K562 (cell line): Measurements from ENCODE around the gene PIP4K2C. TPM values are rescaled to one million over a fixed set of nuclear protein-coding genes. Genes with fewer than 3 reads are reported as not detected.

Experiments used
- ATAC-seq: fragments of 200-7000 bp; cut with Tn5 transposase; 3 replicates; pipeline ENCODE4 v1.9.1; 2020; ENCODE audit warnings: moderate library complexity
- BruUV-seq: library from RNA; stranded (reverse); fragments of 400-500 nt; replicated peaks from 2 replicates; lab custom pipeline; 2021; lab: Mats Ljungman, UMichigan
- CTCF ChIA-PET: fragments of 300-600 bp; formaldehyde crosslinking; extraction: SDS; loops from one replicate; lab custom pipeline; 2021; ENCODE audit warnings: low intra/inter-chr PET ratio; lab: Yijun Ruan, JAX
- POLR2A ChIA-PET: fragments of 300-600, 350-650 bp; sonication (Branson Sonifier 250); formaldehyde crosslinking; extraction: SDS; loops from one replicate; lab custom pipeline; 2021; ENCODE audit warnings: antibody characterized with exemption, inconsistent platforms; lab: Yijun Ruan, JAX
- DNase-seq, 4 experiments: peaks; one replicate each; pipeline versions ENCODE4 v3.0.0 to v3.0.0-alpha.2; 2011 to 2018; ENCODE audit warnings: low spot score in 3 of 4, mixed read lengths in 3 of 4; ENCODE audit errors: extremely low read depth in 1 of 4
- FAIRE-seq: peaks from 2 replicates; lab custom pipeline; 2011; peaks lifted over from hg19 to GRCh38; lab: Jason Lieb, UNC
- H2AFZ ChIP-seq: 2 replicates; pipeline ENCODE4 v1.6.0; 2011; ENCODE audit warnings: low read depth, low read length, control low read depth, inconsistent platforms
- H3K27ac ChIP-seq: fragments of 200-600 bp; 3 replicates; pipeline ENCODE4 v1.8.0; 2011; ENCODE audit warnings: low read depth, mild to moderate bottlenecking, control low read depth, inconsistent platforms, low read length, moderate library complexity, mixed read lengths; ENCODE audit errors: extremely low read depth
- H3K27me3 ChIP-seq, 2 experiments: fragments of 300-600 bp in 1 of 2; 2 replicates in 1 of 2; 3 replicates in 1 of 2; pipeline versions ENCODE4 v1.6.0 to v1.8.0; 2011; ENCODE audit warnings: inconsistent platforms in 2 of 2, low read length in 2 of 2, mild to moderate bottlenecking in 1 of 2, mixed read lengths in 1 of 2, moderate library complexity in 1 of 2; ENCODE audit not compliant: control insufficient read depth in 2 of 2, insufficient read depth in 2 of 2
- H3K36me3 ChIP-seq: fragments of 300-600 bp; 3 replicates; pipeline ENCODE4 v1.8.0; 2011; ENCODE audit warnings: mild to moderate bottlenecking, low read length, inconsistent platforms; ENCODE audit not compliant: control insufficient read depth, insufficient read depth
- H3K4me1 ChIP-seq, 2 experiments: fragments of 200-600 bp in 1 of 2; replicated peaks in 1 of 2; 2 replicates in 1 of 2; 3 replicates in 1 of 2; pipeline versions ENCODE4 v1.5.1 to v1.8.0; 2011; ENCODE audit warnings: inconsistent platforms in 2 of 2, low read length in 2 of 2, mild to moderate bottlenecking in 1 of 2, mixed read lengths in 1 of 2, moderate library complexity in 1 of 2; ENCODE audit not compliant: control insufficient read depth in 2 of 2, insufficient read depth in 2 of 2
- H3K4me2 ChIP-seq: 2 replicates; pipeline ENCODE4 v1.6.1; 2011; ENCODE audit warnings: low read length, control low read depth, inconsistent platforms, mixed read lengths; ENCODE audit not compliant: insufficient read depth
- H3K4me3 ChIP-seq: fragments of 200-600 bp; sonication (generic), shearing (Covaris generic); 2 replicates; pipeline ENCODE4 v1.5.1; 2016; ENCODE audit warnings: control low read depth, inconsistent platforms
- H3K79me2 ChIP-seq: fragments of 200-600 bp; 3 replicates; pipeline ENCODE4 v1.8.0; 2011; ENCODE audit warnings: low read length, inconsistent platforms; ENCODE audit not compliant: control insufficient read depth, insufficient read depth
- H3K9ac ChIP-seq, 2 experiments: 2 replicates each; pipeline versions ENCODE4 v1.6.0 to v1.6.1; 2011; ENCODE audit warnings: low read depth in 2 of 2, low read length in 2 of 2, control low read depth in 1 of 2, inconsistent platforms in 1 of 2, mild to moderate bottlenecking in 1 of 2, mixed read lengths in 1 of 2; ENCODE audit not compliant: insufficient read depth in 1 of 2
- H3K9me1 ChIP-seq: one replicate; pipeline ENCODE4 v1.6.0; 2011; ENCODE audit warnings: inconsistent platforms, mild to moderate bottlenecking, low read length, moderate library complexity; ENCODE audit not compliant: control insufficient read depth, insufficient read depth
- H3K9me3 ChIP-seq: replicated peaks from 2 replicates; pipeline ENCODE4 v1.5.1; 2011; ENCODE audit warnings: low read depth, low read length, inconsistent platforms; ENCODE audit not compliant: control insufficient read depth, insufficient read depth
- H4K20me1 ChIP-seq: replicated peaks from 2 replicates; pipeline ENCODE4 v1.6.1; 2011; ENCODE audit warnings: low read length, inconsistent platforms, mixed read lengths; ENCODE audit not compliant: control insufficient read depth, insufficient read depth
- ATF1 ChIP-seq, 2 experiments: fragments of 450-650 bp in 1 of 2; IDR thresholded peaks; 2 replicates each; pipeline ENCODE4 v1.6.1; 2016; ENCODE audit warnings: missing compliant biosample characterization in 1 of 2, missing genetic modification characterization in 1 of 2
- C11orf30 ChIP-seq: fragments of 450-650 bp; IDR thresholded peaks from 2 replicates; pipeline ENCODE4 v1.6.1; 2016; ENCODE audit warnings: low read depth, mild to moderate bottlenecking
- CBFB ChIP-seq: sonication (generic); formaldehyde crosslinking; IDR thresholded peaks from 2 replicates; pipeline ENCODE4 v1.4.0; 2020; ENCODE audit warnings: mild to moderate bottlenecking, missing genetic modification reagents
- DPF2 ChIP-seq: fragments of 450-650 bp; IDR thresholded peaks from 2 replicates; pipeline ENCODE4 v1.6.1; 2016
- ESRRB ChIP-seq: fragments of 250-450 bp; sonication (Bioruptor Pico); IDR thresholded peaks from 2 replicates; pipeline ENCODE4 v1.5.0; 2020; ENCODE audit warnings: mild to moderate bottlenecking, moderate library complexity, borderline replicate concordance
- FOXM1 ChIP-seq, 2 experiments: fragments of 450-650 bp in 1 of 2; sonication (generic) in 1 of 2; formaldehyde crosslinking in 1 of 2; IDR thresholded peaks; 2 replicates each; pipeline versions ENCODE4 v1.6.1 to v1.9.0; 2017 to 2022; ENCODE audit warnings: low read depth in 2 of 2, mild to moderate bottlenecking in 2 of 2, missing genetic modification reagents in 1 of 2, moderate library complexity in 1 of 2
- HDAC8 ChIP-seq: fragments of 450-650 bp; IDR thresholded peaks from 2 replicates; pipeline ENCODE4 v1.6.1; 2016; ENCODE audit warnings: mild to moderate bottlenecking, missing genetic modification characterization, moderate library complexity, missing compliant biosample characterization
- KDM4B ChIP-seq, 2 experiments: fragments of 450-650 bp in 1 of 2; sonication (generic) in 1 of 2; IDR thresholded peaks; 2 replicates each; pipeline ENCODE4 v1.6.1; 2016 to 2017; ENCODE audit warnings: borderline replicate concordance in 2 of 2, antibody characterized with exemption in 1 of 2, low read depth in 1 of 2, mild to moderate bottlenecking in 1 of 2
- KLF16 ChIP-seq: IDR thresholded peaks from 2 replicates; pipeline ENCODE4 v1.6.1; 2016; ENCODE audit warnings: antibody characterized with exemption
- MCM5 ChIP-seq: fragments of 450-650 bp; IDR thresholded peaks from 2 replicates; pipeline ENCODE4 v1.6.1; 2016; ENCODE audit warnings: low read depth
- MEIS2 ChIP-seq: fragments of 450-650 bp; IDR thresholded peaks from 2 replicates; pipeline ENCODE4 v1.6.1; 2014; ENCODE audit warnings: mild to moderate bottlenecking; ENCODE audit not compliant: partially characterized antibody
- MTA2 ChIP-seq: fragments of 450-650 bp; IDR thresholded peaks from 2 replicates; pipeline ENCODE4 v1.6.1; 2016; ENCODE audit warnings: low read depth
- PHF8 ChIP-seq: fragments of 200-600 bp; sonication (generic); IDR thresholded peaks from 2 replicates; pipeline ENCODE4 v1.6.1; 2012; ENCODE audit warnings: mixed run types, mild to moderate bottlenecking, inconsistent platforms, low read length, moderate library complexity, borderline replicate concordance
- POLR2A ChIP-seq: fragments of 450-650 bp; conservative IDR thresholded peaks from 2 replicates; pipeline ENCODE4 v1.6.1; 2016
- POLR2B ChIP-seq: fragments of 450-650 bp; IDR thresholded peaks from 2 replicates; pipeline ENCODE4 v1.6.1; 2018; ENCODE audit warnings: low read depth; ENCODE audit not compliant: partially characterized antibody
- POLR3A ChIP-seq: IDR thresholded peaks from 2 replicates; pipeline ENCODE4 v1.6.1; 2011; ENCODE audit warnings: borderline replicate concordance, mild to moderate bottlenecking, moderate library complexity; ENCODE audit not compliant: insufficient read length, insufficient read depth; ENCODE audit errors: extremely low read depth
- SMAD3 ChIP-seq: fragments of 450-650 bp; formaldehyde crosslinking; conservative IDR thresholded peaks from 2 replicates; pipeline ENCODE4 v1.4.0; 2020; ENCODE audit warnings: mild to moderate bottlenecking
- SMARCE1 ChIP-seq: fragments of 450-650 bp; IDR thresholded peaks from 2 replicates; pipeline ENCODE4 v1.7.1; 2016; ENCODE audit warnings: mild to moderate bottlenecking
- SP1 ChIP-seq: sonication (generic); formaldehyde crosslinking; IDR thresholded peaks from 2 replicates; pipeline ENCODE4 v1.8.1; 2022; ENCODE audit warnings: mild to moderate bottlenecking, missing genetic modification reagents
- ZNF561 ChIP-seq: fragments of 450-650 bp; formaldehyde crosslinking; conservative IDR thresholded peaks from 2 replicates; pipeline ENCODE4 v1.4.0; 2020; ENCODE audit warnings: mild to moderate bottlenecking, moderate library complexity
- ZNF778 ChIP-seq: fragments of 450-650 bp; formaldehyde crosslinking; IDR thresholded peaks from 2 replicates; pipeline ENCODE4 v1.4.0; 2020; ENCODE audit warnings: mild to moderate bottlenecking, moderate library complexity
- WGBS: fragments of 100-300 bp; shearing (Covaris generic); methylation state at CpG from one replicate; pipeline ENCODE4 v1.1.6; 2016; ENCODE audit warnings: low coverage, mixed read lengths; ENCODE audit not compliant: insufficient coverage; ENCODE audit errors: missing lambda C conversion rate; 5-methylcytosine and 5-hydroxymethylcytosine counted together
- in situ Hi-C: fragments of 300-500 bp; cut with MboI; formaldehyde crosslinking; loops from 4 replicates; pipeline ENCODE4 v1.15.0; 2018; ENCODE audit warnings: inconsistent platforms, mixed read lengths
- intact Hi-C: fragments of 100-400 bp; cut with micrococcal nuclease; formaldehyde crosslinking; loops from 2 replicates; pipeline ENCODE4 v1.14.2; 2022
- polyA plus RNA-seq, 8 experiments: library from polyadenylated mRNA; depleted of rRNA in 4 of 8; stranded (reverse) in 5 of 8; unstranded in 3 of 8; fragments of >200 nt; fragmentation: Nextera tagmentation in 2 of 8; fragmentation: Illumina TruSeq in 1 of 8; extraction: Ambion mirVana in 2 of 8; extraction: Trizol in 1 of 8; gene quantifications; 2 replicates each; pipeline versions ENCODE4 v1.2.1 to v1.2.3, GENCODE V29; 2011 to 2014; ENCODE audit warnings: inconsistent platforms in 1 of 8, missing spikeins in 1 of 8
- total RNA-seq, 7 experiments: library from RNA; depleted of rRNA in 6 of 7; stranded (reverse); fragments of >200 nt in 6 of 7; fragmentation: Illumina TruSeq in 2 of 7; extraction: Trizol in 2 of 7; gene quantifications; 2 replicates each; pipeline versions ENCODE4 v1.2.1 to v1.2.3, GENCODE V29; 2011 to 2021; ENCODE audit warnings: low replicate concordance in 1 of 7
- TF ChIP-seq, protein P1 (sequence below): fragments of 250-450 bp; sonication (Bioruptor Pico); IDR thresholded peaks from 2 replicates; pipeline ENCODE4 v1.5.1; 2021; ENCODE audit warnings: mild to moderate bottlenecking
- TF ChIP-seq, protein P2 (sequence below): sonication (generic); formaldehyde crosslinking; IDR thresholded peaks from 2 replicates; pipeline ENCODE4 v1.8.0; 2022; ENCODE audit warnings: mild to moderate bottlenecking, missing genetic modification reagents

Gene PIP4K2C
- total and polyA plus RNA-seq, 9 of the 15 experiments (the other 6 are each of a cell fraction or from before 2014, with no cell fraction given), result 9.0 to 41.4 (median 18.3) TPM

DNA sequence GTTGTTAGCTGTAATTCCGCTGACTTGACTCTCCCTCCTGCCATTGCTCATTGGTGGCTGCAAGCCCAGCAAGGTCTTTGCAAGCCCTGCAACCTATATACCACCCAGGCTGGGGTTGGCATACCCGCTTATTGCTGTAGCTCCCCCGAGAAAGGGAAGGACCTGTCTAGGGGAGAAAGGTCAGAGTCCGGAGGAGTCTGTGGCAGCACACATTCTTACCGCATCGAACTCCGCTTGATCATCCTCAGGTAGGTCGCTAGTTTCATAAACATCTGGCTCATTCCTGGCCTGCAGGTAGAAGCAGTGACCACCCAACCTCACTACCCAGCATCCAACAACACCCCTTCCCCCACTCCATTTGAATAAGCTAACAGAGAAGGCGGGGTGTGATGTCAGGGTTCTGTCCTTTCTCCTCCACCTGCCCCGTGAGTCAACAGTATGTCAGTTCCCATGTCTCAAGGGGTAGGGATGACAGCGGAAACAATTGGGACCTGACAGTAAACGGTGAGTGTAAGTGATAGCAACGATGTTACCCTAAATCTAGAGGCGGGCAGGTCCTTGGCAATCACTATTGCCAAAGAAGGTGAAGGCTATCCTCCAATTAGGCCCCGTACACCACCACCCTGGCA is 45.1 kb upstream of the PIP4K2C start:
- Histone ChIP-seq H4K20me1 (no peaks in the 10 kb centered on the region), H3K4me3 (peak overlapping the region; percentile 93), H2AFZ (no peak overlapping the region; the same call in 1 of the 2 replicates), H3K4me2 (peak overlapping the region; percentile 97), H3K79me2 (peaks cover 56% of the 10 kb centered on the region), H3K9ac (peak overlapping the region; percentile 94 to 98; a peak in 3 of 4 replicates), H3K4me1 (peaks cover 32 to 49% of the 10 kb centered on the region in 2 experiments), H3K27me3 (no peaks in the 10 kb centered on the region), H3K9me1 (no peaks in the 10 kb centered on the region), H3K36me3 (peaks cover 41% of the 10 kb centered on the region), H3K9me3 (no peaks in the 10 kb centered on the region), H3K27ac (peak overlapping the region; percentile 84)
- ATAC-seq (peak; percentile 31), FAIRE-seq (peak; percentile 78), DNase-seq (peak in 3 of 4 experiments; percentile 31 to 74 (median 51))
- intact Hi-C loops (no loop called here), in situ Hi-C loops (no loop called here)
- CTCF ChIA-PET, result no interaction called here
- BruUV-seq, result no TSS peak
- 18% methylated on average over 15 of the region's 15 CpGs for WGBS
- POLR2A ChIA-PET, result interaction anchor here (0.6 to 4.4 kb wide), 13 partner anchors 8 to 1636 kb away, joined by 3 to 53 read pairs (median 4); partner anchors contain the start of gene DDIT3
- TF ChIP-seq MEIS2 (peak; percentile 60), ATF1 (CRISPR knock-in tag; IDR thresholded peaks at IDR 0.05) (no peak), ATF1 (tag; IDR thresholded peaks at IDR 0.05) (no peak), MCM5 (no peak), FOXM1 (IDR thresholded peaks at IDR 0.05; ENCODE audit: low read depth) (no peak), FOXM1 (CRISPR knock-in tag; IDR thresholded peaks at IDR 0.05; ENCODE audit: low read depth) (0 out of 2 replicates have a peak, but pooled peaks have one; percentile 19), C11orf30 (peak; percentile 24; the same call in 1 of the 2 replicates), MTA2 (no peak), SMAD3 (CRISPR knock-in tag) (no peak), KLF16 (no peak), ZNF561 (no peak), DPF2 (peak; percentile 58), ZNF778 (CRISPR knock-in tag) (no peak), CBFB (no peak), POLR2B (peak; percentile 53), POLR2A (peak; percentile 49), SP1 (CRISPR knock-in tag) (0 out of 2 replicates have a peak, but pooled peaks have one; percentile 19), POLR3A (no peak), PHF8 (no peak), KDM4B (IDR thresholded peaks at IDR 0.05; ENCODE audit: borderline replicate concordance in 2 of 2, low read depth in 1 of 2) (no peak), ESRRB (no peak), HDAC8 (tag) (no peak), SMARCE1 (0 out of 2 replicates have a peak, but pooled peaks have one; percentile 39)
- TF ChIP-seq, protein P1, sequence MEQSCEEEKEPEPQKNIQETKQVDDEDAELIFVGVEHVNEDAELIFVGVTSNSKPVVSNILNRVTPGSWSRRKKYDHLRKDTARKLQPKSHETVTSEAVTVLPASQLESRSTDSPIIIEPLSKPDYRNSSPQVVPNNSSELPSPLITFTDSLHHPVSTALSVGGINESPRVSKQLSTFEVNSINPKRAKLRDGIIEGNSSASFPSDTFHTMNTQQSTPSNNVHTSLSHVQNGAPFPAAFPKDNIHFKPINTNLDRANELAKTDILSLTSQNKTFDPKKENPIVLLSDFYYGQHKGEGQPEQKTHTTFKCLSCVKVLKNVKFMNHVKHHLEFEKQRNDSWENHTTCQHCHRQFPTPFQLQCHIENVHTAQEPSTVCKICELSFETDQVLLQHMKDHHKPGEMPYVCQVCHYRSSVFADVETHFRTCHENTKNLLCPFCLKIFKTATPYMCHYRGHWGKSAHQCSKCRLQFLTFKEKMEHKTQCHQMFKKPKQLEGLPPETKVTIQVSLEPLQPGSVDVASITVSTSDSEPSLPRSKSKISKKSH (CRISPR knock-in tag), result no peak
- TF ChIP-seq, protein P2, sequence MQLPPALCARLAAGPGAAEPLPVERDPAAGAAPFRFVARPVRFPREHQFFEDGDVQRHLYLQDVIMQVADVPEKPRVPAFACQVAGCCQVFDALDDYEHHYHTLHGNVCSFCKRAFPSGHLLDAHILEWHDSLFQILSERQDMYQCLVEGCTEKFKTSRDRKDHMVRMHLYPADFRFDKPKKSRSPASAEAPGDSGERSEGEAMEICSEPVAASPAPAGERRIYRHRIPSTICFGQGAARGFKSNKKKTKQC, result 0 out of 2 replicates have a peak, but pooled peaks have one; percentile 26
